Glutamatergic neuron (in vitro differentiated cells): Measurements from ENCODE around the gene MMP14. TPM values are rescaled to one million over a fixed set of nuclear protein-coding genes. Genes with fewer than 3 reads are reported as not detected.

Source experiments
- DNase-seq: peaks from one replicate; pipeline ENCODE4 v3.0.0; 2022
- H3K27ac Mint-ChIP-seq: one replicate; pipeline ENCODE4 v1.8.0; 2020; ENCODE audit warnings: mild to moderate bottlenecking, mixed read lengths, inconsistent platforms; ENCODE audit not compliant: unreplicated experiment
- H3K27me3 Mint-ChIP-seq: one replicate; pipeline ENCODE4 v1.8.0; 2020; ENCODE audit warnings: mild to moderate bottlenecking, moderate library complexity, mixed read lengths, inconsistent platforms; ENCODE audit not compliant: unreplicated experiment
- H3K36me3 Mint-ChIP-seq: one replicate; pipeline ENCODE4 v1.8.0; 2020; ENCODE audit warnings: mild to moderate bottlenecking, mixed read lengths, inconsistent platforms; ENCODE audit not compliant: unreplicated experiment
- H3K4me1 Mint-ChIP-seq: one replicate; pipeline ENCODE4 v1.8.0; 2020; ENCODE audit warnings: mild to moderate bottlenecking, low read depth, mixed read lengths, inconsistent platforms; ENCODE audit not compliant: unreplicated experiment
- H3K4me3 Mint-ChIP-seq: one replicate; pipeline ENCODE4 v1.8.0; 2020; ENCODE audit warnings: mild to moderate bottlenecking, mixed read lengths, inconsistent platforms; ENCODE audit not compliant: unreplicated experiment
- H3K9me3 Mint-ChIP-seq: one replicate; pipeline ENCODE4 v1.8.0; 2020; ENCODE audit warnings: mild to moderate bottlenecking, moderate library complexity, mixed read lengths, inconsistent platforms; ENCODE audit not compliant: unreplicated experiment
- CTCF ChIP-seq: fragments of 200-600 bp; sonication (generic); IDR thresholded peaks from one replicate; pipeline ENCODE4 v1.5.0; 2021; ENCODE audit not compliant: partially characterized antibody, unreplicated experiment
- total RNA-seq: library from RNA; stranded (reverse); fragmentation: NEBNext Ultra II Directional; extraction: Animal tissue kit (Norgen Biotek cat#: 25700); gene quantifications from one replicate; pipeline ENCODE4 v1.2.1, GENCODE V29; 2021; ENCODE audit not compliant: unreplicated experiment

MMP14 gene
- total RNA-seq, 1 donor from 2014 or later: 162 TPM

GRCh38 chr14:22864979-22865378 lies 28.6 kb downstream of the MMP14 start:
- Mint-ChIP-seq H3K36me3 (no peaks in the 10 kb centered on the region), H3K9me3 (peaks cover 2% of the 10 kb centered on the region), H3K27me3 (no peaks in the 10 kb centered on the region), H3K4me1 (no peaks in the 10 kb centered on the region), H3K4me3 (no peak overlapping the region), H3K27ac (no peak overlapping the region)
- no peak for DNase-seq
- no peak for TF ChIP-seq CTCF

GRCh38 chr14:22865424-22866405 lies 29.3 kb downstream of the MMP14 start:
- no peaks in the 10 kb centered on the region for H3K36me3 Mint-ChIP-seq
- H3K4me3 Mint-ChIP-seq: no peak overlapping the region
- H3K9me3 Mint-ChIP-seq: peaks cover 4% of the 10 kb centered on the region
- no peak for TF ChIP-seq CTCF
- peaks cover under 1% of the 10 kb centered on the region for H3K4me1 Mint-ChIP-seq
- no peaks in the 10 kb centered on the region for H3K27me3 Mint-ChIP-seq
- DNase-seq: no peak
- no peak overlapping the region for H3K27ac Mint-ChIP-seq

- Mint-ChIP-seq H3K27me3 (peaks cover 3% of the 10 kb centered on the region), H3K9me3 (peaks cover 4% of the 10 kb centered on the region), H3K4me1 (peaks cover 5% of the 10 kb centered on the region), H3K36me3 (no peaks in the 10 kb centered on the region), H3K27ac (no peak overlapping the region), H3K4me3 (no peak overlapping the region)
- no peak for DNase-seq
- TF ChIP-seq CTCF: no peak
Measured at GRCh38 chr14:22866874-22867273, 30.5 kb downstream of the MMP14 start.

GRCh38 chr14:22870811-22871223 lies 34.4 kb downstream of the MMP14 start:
- H3K9me3 Mint-ChIP-seq: peaks cover 4% of the 10 kb centered on the region

More at GRCh38 chr14:22870811-22871223, 34.4 kb downstream of the MMP14 start:
- Mint-ChIP-seq H3K27me3 (peaks cover 3% of the 10 kb centered on the region), H3K4me3 (peak overlapping the region; percentile 87), H3K27ac (peak overlapping the region; percentile 80), H3K4me1 (peaks cover 10% of the 10 kb centered on the region), H3K36me3 (no peaks in the 10 kb centered on the region)
- DNase-seq: no peak
- no peak for TF ChIP-seq CTCF
